ENCODE results near the gene CLASP1. TPM values are rescaled to one million over a fixed set of nuclear protein-coding genes. Genes with fewer than 3 reads are reported as not detected.
A peak's percentile ranks its signal among the peaks of the same experiment; 100 is the strongest.

The CLASP1 gene
- total and polyA plus RNA-seq, 11 donors = 16.0 to 84.5 (median 60.2) TPM

- Histone ChIP-seq H3K27ac (no peak overlapping the region), H3K4me3 (no peak overlapping the region), H3K36me3 (peaks cover 0 to 13% (median 5%) of the 10 kb centered on the region in 9 donors), H3K4me1 (peaks cover 4 to 44% (median 15%) of the 10 kb centered on the region in 12 donors), H3K9me3 (no peaks in the 10 kb centered on the region), H3K27me3 (no peaks in the 10 kb centered on the region)
- intact Hi-C loops (cut with DNase I) = loop anchor here in 3 of 10 donors (5.0 to 10.0 kb wide), 3 partner anchors 42 to 52 kb away; partner anchors contain the start of gene RNU4ATAC (in 2 of the 3)
- 93 to 97% (median 97%) methylated on average over 4 of the region's 4 CpGs for WGBS, 4 donors
- ATAC-seq (no peak), DNase-seq (no peak)
- TF ChIP-seq CTCF (IDR thresholded peaks at IDR 0.05) (no peak), POLR2A (IDR thresholded peaks at IDR 0.05) (no peak)
Observed at GRCh38 chr2:121584741-121585140, 64.5 kb downstream of the CLASP1 start.

GRCh38 chr2:121583555-121583954, 65.7 kb downstream of the CLASP1 start:
- Histone ChIP-seq H3K4me3 (no peak overlapping the region), H3K36me3 (peaks cover 0 to 4% (median under 1%) of the 10 kb centered on the region in 9 donors), H3K27me3 (no peaks in the 10 kb centered on the region), H3K27ac (no peak overlapping the region), H3K9me3 (no peaks in the 10 kb centered on the region), H3K4me1 (peaks cover 4 to 52% (median 23%) of the 10 kb centered on the region in 12 donors)
- DNase-seq (no peak), ATAC-seq (no peak)
- 82 to 91% (median 85%) methylated on average over 3 of the region's 3 CpGs for WGBS, 4 donors
- TF ChIP-seq POLR2A (IDR thresholded peaks at IDR 0.05) (no peak), CTCF (IDR thresholded peaks at IDR 0.05) (no peak)
- intact Hi-C loops (cut with DNase I) = loop anchor here in 3 of 10 donors (5.0 to 10.0 kb wide), 3 partner anchors 41 to 51 kb away; partner anchors contain the start of gene RNU4ATAC (in 2 of the 3)

GRCh38 chr2:121582272-121582671, 67.0 kb downstream of the CLASP1 start:
- Histone ChIP-seq H3K4me3 (no peak overlapping the region), H3K36me3 (no peaks in the 10 kb centered on the region), H3K4me1 (peaks cover 5 to 51% (median 28%) of the 10 kb centered on the region in 12 donors), H3K9me3 (no peaks in the 10 kb centered on the region), H3K27me3 (no peaks in the 10 kb centered on the region), H3K27ac (no peak overlapping the region)
- intact Hi-C loops (cut with DNase I) = loop anchor here in 3 of 10 donors (5.0 to 10.0 kb wide), 3 partner anchors 40 to 50 kb away; partner anchors contain the start of gene RNU4ATAC (in 2 of the 3)
- ATAC-seq (no peak), DNase-seq (no peak)
- TF ChIP-seq POLR2A (IDR thresholded peaks at IDR 0.05) = no peak
- no peak for TF ChIP-seq CTCF (IDR thresholded peaks at IDR 0.05)

- no peaks in the 10 kb centered on the region for H3K36me3 ChIP-seq
- DNase-seq (no peak), ATAC-seq (no peak)
- peaks cover 5 to 55% (median 27%) of the 10 kb centered on the region in 12 donors for H3K4me1 ChIP-seq
- no peaks in the 10 kb centered on the region for H3K9me3 ChIP-seq
- no peak overlapping the region for H3K4me3 ChIP-seq
- TF ChIP-seq CTCF (IDR thresholded peaks at IDR 0.05) = no peak
- no peak for TF ChIP-seq POLR2A (IDR thresholded peaks at IDR 0.05)
- WGBS, 4 donors = 59 to 78% (median 71%) methylated on average over 3 of the region's 3 CpGs
- intact Hi-C loops (cut with DNase I) = no loop called here
- peak overlapping the region in 3 of 12 donors; percentile 4 to 44 (median 17) for H3K27ac ChIP-seq
- H3K27me3 ChIP-seq = no peaks in the 10 kb centered on the region
Observed at GRCh38 chr2:121579309-121579708, 70.0 kb downstream of the CLASP1 start.

Measured in heart left ventricle (tissue), 16 donors.